Myometrial cell (primary cell): ENCODE results near the gene OR13F1. TPM values are rescaled to one million over a fixed set of nuclear protein-coding genes. Genes with fewer than 3 reads are reported as not detected.

ENCODE experiments used
- total RNA-seq: library from RNA; depleted of rRNA; stranded (reverse); fragments of >200 nt; gene quantifications from 2 replicates; pipeline ENCODE4 v1.2.3, GENCODE V29; 2015

Gene OR13F1
- not detected in 2 replicates for total RNA-seq

GRCh38 chr9:104503963-104504362 is at the start of gene OR13F1:
TSS of gene OR13F1 (plus strand) at chr9:104504263. CDS start at chr9:104504263, 0 bp downstream.

GRCh38 chr9:104527109-104527508 is 23.0 kb downstream of the OR13F1 start, which contains the start of gene OR13C4:
TSS of gene OR13C4 (minus strand) at chr9:104527209. CDS start at chr9:104527209, 0 bp downstream.

GRCh38 chr9:104536756-104537155 is 32.7 kb downstream of the OR13F1 start, which contains the start of gene OR13C3:
TSS of gene OR13C3 (minus strand) at chr9:104536856. CDS start at chr9:104536723, 133 bp downstream.

Other genes starting within 250 kb of the OR13F1 start
- not detected in 2 replicates for gene OR13C4, start 22.9 kb downstream of the OR13F1 start, total RNA-seq
- not detected in 2 replicates for gene OR13C3, start 32.6 kb downstream of the OR13F1 start, total RNA-seq
- gene OR13C8, start 64.9 kb downstream of the OR13F1 start, total RNA-seq = not detected in 2 replicates
- not detected in 2 replicates for gene OR13C5, start 95.2 kb downstream of the OR13F1 start, total RNA-seq
- gene OR13C2, start 101.4 kb downstream of the OR13F1 start, total RNA-seq = not detected in 2 replicates
- not detected in 2 replicates for gene OR13C9, start 113.9 kb downstream of the OR13F1 start, total RNA-seq
- gene OR13D1, start 190.3 kb downstream of the OR13F1 start, total RNA-seq = not detected in 2 replicates
- 43.2 and 48.6 TPM in 2 replicates for gene NIPSNAP3A, start 243.4 kb downstream of the OR13F1 start, total RNA-seq